ENCODE results near the gene STAB1. TPM values are rescaled to one million over a fixed set of nuclear protein-coding genes. Genes with fewer than 3 reads are reported as not detected.

STAB1 gene
- total and polyA plus RNA-seq, 2 of the 13 experiments (the other 11 are each of a cell fraction or from before 2014, with no cell fraction given): 0.09 to 0.34 TPM

DNA sequence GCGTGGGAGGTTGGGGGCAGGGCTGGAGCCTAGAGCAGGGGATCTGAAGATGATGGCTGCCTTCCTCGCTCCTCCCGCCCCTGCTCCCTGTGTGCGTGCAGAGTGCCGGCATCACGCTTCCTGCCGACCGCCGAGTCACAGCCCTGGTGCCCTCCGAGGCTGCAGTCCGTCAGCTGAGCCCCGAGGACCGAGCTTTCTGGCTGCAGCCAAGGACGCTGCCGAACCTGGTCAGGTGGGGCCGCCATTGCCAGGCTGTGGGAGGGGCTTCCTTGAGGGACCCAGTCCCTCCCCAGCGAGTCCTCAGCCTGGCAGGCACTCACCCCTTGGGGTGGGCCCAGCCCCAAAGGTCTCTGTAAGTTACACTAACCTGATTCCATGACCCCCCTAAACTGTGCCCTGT, 17.6 kb downstream of the STAB1 start (continued):
- TF ChIP-seq, protein P1, sequence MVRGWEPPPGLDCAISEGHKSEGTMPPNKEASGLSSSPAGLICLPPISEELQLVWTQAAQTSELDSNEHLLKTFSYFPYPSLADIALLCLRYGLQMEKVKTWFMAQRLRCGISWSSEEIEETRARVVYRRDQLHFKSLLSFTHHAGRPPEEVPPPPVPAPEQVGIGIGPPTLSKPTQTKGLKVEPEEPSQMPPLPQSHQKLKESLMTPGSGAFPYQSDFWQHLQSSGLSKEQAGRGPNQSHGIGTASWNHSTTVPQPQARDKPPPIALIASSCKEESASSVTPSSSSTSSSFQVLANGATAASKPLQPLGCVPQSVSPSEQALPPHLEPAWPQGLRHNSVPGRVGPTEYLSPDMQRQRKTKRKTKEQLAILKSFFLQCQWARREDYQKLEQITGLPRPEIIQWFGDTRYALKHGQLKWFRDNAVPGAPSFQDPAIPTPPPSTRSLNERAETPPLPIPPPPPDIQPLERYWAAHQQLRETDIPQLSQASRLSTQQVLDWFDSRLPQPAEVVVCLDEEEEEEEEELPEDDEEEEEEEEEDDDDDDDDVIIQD (CRISPR knock-in tag; IDR thresholded peaks at IDR 0.05; ENCODE audit: low read depth): no peak
- TF ChIP-seq, protein P2, sequence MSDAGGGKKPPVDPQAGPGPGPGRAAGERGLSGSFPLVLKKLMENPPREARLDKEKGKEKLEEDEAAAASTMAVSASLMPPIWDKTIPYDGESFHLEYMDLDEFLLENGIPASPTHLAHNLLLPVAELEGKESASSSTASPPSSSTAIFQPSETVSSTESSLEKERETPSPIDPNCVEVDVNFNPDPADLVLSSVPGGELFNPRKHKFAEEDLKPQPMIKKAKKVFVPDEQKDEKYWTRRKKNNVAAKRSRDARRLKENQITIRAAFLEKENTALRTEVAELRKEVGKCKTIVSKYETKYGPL (CRISPR knock-in tag; IDR thresholded peaks at IDR 0.05): no peak
- TF ChIP-seq, protein P3, sequence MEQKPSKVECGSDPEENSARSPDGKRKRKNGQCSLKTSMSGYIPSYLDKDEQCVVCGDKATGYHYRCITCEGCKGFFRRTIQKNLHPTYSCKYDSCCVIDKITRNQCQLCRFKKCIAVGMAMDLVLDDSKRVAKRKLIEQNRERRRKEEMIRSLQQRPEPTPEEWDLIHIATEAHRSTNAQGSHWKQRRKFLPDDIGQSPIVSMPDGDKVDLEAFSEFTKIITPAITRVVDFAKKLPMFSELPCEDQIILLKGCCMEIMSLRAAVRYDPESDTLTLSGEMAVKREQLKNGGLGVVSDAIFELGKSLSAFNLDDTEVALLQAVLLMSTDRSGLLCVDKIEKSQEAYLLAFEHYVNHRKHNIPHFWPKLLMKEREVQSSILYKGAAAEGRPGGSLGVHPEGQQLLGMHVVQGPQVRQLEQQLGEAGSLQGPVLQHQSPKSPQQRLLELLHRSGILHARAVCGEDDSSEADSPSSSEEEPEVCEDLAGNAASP (CRISPR knock-in tag; IDR thresholded peaks at IDR 0.05; ENCODE audit: borderline replicate concordance): no peak
- TF ChIP-seq ZNF160 (CRISPR knock-in tag; IDR thresholded peaks at IDR 0.05) (no peak), GABPB1 (CRISPR knock-in tag; IDR thresholded peaks at IDR 0.05) (no peak), RBM39 (IDR thresholded peaks at IDR 0.05; ENCODE audit: low read depth, low read length, poor library complexity, severe bottlenecking) (no peak)

DNA sequence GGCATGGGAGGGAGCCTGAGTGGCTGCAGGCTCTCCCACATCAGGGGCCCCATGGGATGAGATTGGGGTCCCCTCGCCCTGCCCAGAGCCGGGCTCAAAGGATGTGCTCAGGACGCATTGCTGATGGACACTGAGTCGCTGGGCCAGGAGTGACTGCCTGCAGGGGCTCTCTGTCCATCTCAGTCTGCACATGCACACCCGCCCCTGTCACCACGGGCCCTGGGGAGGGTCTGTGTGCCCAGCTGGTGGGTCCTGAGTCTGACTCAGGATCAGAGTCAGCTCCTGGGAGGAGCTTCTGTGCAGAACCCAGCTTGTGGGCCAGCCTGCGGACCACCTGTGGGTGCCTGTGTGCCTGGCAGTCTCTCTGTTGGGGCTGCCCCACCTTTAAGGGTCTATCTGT, 18.1 kb downstream of the STAB1 start:
- no TSS peak for BruUV-seq (replicated peaks)
- no peak for ATAC-seq
- in situ Hi-C loops (cut with HindIII; ENCODE audit: extremely low pct_ligation_motif_present, low pct_unique_long_range_greater_than_20kb): no loop called here
- DNase-seq (ENCODE audit: low spot score): no peak
- no peak overlapping the region for H3K9ac ChIP-seq (ENCODE audit: insufficient read depth, low read depth, low read length)
- no peaks in the 10 kb centered on the region for H3K79me2 ChIP-seq (ENCODE audit: insufficient read depth, low read length)
- H3K27ac ChIP-seq (ENCODE audit: extremely low read length, insufficient read depth, low read length): no peak overlapping the region
- H4K20me1 ChIP-seq (ENCODE audit: insufficient read depth, low read length): no peaks in the 10 kb centered on the region
- peaks cover 27 to 89% of the 10 kb centered on the region in 2 experiments for H3K27me3 ChIP-seq (ENCODE audit: control insufficient read depth in 1 of 2, insufficient read depth in 2 of 2, low read length in 2 of 2)
- H3K36me3 ChIP-seq (replicated peaks in 1 of 2; ENCODE audit: control insufficient read depth in 1 of 2, insufficient read depth in 2 of 2, low read length in 2 of 2): no peaks in the 10 kb centered on the region
- POLR2A ChIA-PET: no interaction called here
- no peak overlapping the region for H3K4me2 ChIP-seq (ENCODE audit: low read depth, low read length)
- CTCF ChIA-PET (ENCODE audit: low intra/inter-chr PET ratio, low total read pairs): no interaction called here
- no peak overlapping the region for H2AFZ ChIP-seq (ENCODE audit: low read length)
- no peak overlapping the region for H3K4me3 ChIP-seq (replicated peaks in 1 of 3; ENCODE audit: insufficient read depth in 1 of 3, low read depth in 2 of 3, low read length in 3 of 3)
- H3K9me3 ChIP-seq (ENCODE audit: low read length): no peaks in the 10 kb centered on the region
- FAIRE-seq: no peak
- H3K4me1 ChIP-seq (ENCODE audit: insufficient read depth, low read length): peaks cover 23% of the 10 kb centered on the region
- no CpG with 5 or more reads among the region's 7 CpGs for WGBS (ENCODE audit: low lambda C conversion rate)
- intact Hi-C loops (cut with micrococcal nuclease; ENCODE audit: unreplicated experiment): no loop called here
- no peak for TF ChIP-seq PAX8 (CRISPR knock-in tag; IDR thresholded peaks at IDR 0.05; ENCODE audit: borderline replicate concordance)
- TF ChIP-seq ZNF878 (CRISPR knock-in tag; IDR thresholded peaks at IDR 0.05): no peak
- TF ChIP-seq, protein P4, sequence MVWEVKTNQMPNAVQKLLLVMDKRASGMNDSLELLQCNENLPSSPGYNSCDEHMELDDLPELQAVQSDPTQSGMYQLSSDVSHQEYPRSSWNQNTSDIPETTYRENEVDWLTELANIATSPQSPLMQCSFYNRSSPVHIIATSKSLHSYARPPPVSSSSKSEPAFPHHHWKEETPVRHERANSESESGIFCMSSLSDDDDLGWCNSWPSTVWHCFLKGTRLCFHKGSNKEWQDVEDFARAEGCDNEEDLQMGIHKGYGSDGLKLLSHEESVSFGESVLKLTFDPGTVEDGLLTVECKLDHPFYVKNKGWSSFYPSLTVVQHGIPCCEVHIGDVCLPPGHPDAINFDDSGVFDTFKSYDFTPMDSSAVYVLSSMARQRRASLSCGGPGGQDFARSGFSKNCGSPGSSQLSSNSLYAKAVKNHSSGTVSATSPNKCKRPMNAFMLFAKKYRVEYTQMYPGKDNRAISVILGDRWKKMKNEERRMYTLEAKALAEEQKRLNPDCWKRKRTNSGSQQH (CRISPR knock-in tag; IDR thresholded peaks at IDR 0.05; ENCODE audit: low read depth): no peak
- no peak for TF ChIP-seq ZNF562 (CRISPR knock-in tag; IDR thresholded peaks at IDR 0.05; ENCODE audit: borderline replicate concordance)
- no peak for TF ChIP-seq MBNL3 (CRISPR knock-in tag; conservative IDR thresholded peaks at IDR 0.05)
- TF ChIP-seq, protein P5, sequence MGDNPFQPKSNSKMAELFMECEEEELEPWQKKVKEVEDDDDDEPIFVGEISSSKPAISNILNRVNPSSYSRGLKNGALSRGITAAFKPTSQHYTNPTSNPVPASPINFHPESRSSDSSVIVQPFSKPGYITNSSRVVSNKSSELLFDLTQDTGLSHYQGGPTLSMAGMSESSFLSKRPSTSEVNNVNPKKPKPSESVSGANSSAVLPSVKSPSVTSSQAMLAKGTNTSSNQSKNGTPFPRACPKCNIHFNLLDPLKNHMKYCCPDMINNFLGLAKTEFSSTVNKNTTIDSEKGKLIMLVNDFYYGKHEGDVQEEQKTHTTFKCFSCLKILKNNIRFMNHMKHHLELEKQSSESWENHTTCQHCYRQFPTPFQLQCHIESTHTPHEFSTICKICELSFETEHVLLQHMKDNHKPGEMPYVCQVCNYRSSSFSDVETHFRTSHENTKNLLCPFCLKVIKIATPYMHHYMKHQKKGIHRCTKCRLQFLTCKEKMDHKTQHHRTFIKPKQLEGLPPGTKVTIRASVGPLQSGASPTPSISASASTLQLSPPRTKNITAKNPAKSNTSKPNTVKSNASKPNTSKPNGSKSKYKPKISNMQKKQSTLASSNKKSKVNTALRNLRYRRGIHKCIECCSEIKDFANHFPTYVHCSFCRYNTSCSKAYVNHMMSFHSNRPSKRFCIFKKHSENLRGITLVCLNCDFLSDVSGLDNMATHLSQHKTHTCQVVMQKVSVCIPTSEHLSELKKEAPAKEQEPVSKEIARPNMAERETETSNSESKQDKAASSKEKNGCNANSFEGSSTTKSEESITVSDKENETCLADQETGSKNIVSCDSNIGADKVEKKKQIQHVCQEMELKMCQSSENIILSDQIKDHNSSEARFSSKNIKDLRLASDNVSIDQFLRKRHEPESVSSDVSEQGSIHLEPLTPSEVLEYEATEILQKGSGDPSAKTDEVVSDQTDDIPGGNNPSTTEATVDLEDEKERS (CRISPR knock-in tag; IDR thresholded peaks at IDR 0.05): no peak
- no peak for TF ChIP-seq CENPT (CRISPR knock-in tag; IDR thresholded peaks at IDR 0.05; ENCODE audit: low read depth)
- no peak for TF ChIP-seq ZNF777 (CRISPR knock-in tag; IDR thresholded peaks at IDR 0.05)
- TF ChIP-seq ZNF274 (CRISPR knock-in tag; IDR thresholded peaks at IDR 0.05): no peak
- no peak for TF ChIP-seq MED1 (CRISPR knock-in tag; IDR thresholded peaks at IDR 0.05)

Measured in HepG2 (cell line).